Amniotic stem cell (primary cell): ENCODE results near the gene HSD3B1.

Experiments used
- DNase-seq: peaks from one replicate; lab custom pipeline; 2025; lab: John Stamatoyannopoulos, UW

The HSD3B1 gene

GRCh38 chr1:119506941-119507340 is at the start of gene HSD3B1:
Gene HSD3B1, plus strand, starts transcription at chr1:119507210. Its CDS starts 267 bp downstream, at chr1:119507477.
- no peak for DNase-seq

GRCh38 chr1:119462964-119463363 is 44.0 kb upstream of the HSD3B1 start:
- no peak for DNase-seq

DNA sequence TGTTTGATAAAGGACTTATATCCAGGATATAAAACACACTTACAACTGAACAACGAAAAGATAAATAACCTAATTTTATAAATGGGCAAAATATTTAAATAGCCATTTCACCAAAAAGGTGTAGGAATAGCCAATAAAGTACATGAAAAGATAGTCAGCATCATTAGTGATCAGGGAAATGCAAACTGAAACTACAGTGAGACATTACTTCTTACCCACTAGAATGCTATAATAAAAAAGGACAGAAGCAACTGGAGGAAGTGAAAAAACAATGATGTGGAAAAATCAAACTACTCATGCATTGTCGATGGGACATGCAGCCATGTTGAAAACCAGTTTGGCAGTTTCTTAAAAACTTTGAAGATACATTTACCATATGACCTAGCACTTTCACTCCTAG is 43.4 kb upstream of the HSD3B1 start:
- no peak for DNase-seq

DNA sequence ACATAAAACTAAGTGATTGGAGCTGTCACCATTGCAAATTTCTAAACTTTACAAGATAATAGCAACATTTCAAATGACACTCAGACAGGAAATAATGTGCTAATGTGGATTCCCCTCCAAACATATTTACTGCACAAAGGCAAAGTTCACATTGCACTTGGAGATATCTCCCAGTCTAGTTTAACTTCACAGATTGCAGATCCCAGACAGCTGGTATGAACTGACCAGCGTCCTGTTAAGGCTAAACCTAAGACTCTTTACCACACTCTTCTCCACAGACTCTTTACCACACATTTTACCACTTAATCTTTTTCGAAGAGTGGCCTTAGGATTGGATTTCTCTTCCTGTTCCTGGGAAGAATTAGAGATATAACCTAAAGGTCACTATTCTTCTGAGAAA is 40.6 kb upstream of the HSD3B1 start:
- no peak for DNase-seq

GRCh38 chr1:119467219-119467618 is 39.8 kb upstream of the HSD3B1 start:
- DNase-seq: no peak

GRCh38 chr1:119467857-119468668 is 38.9 kb upstream of the HSD3B1 start:
- DNase-seq: no peak

- no peak for DNase-seq
Observed at GRCh38 chr1:119469741-119470140, 37.3 kb upstream of the HSD3B1 start.

DNA sequence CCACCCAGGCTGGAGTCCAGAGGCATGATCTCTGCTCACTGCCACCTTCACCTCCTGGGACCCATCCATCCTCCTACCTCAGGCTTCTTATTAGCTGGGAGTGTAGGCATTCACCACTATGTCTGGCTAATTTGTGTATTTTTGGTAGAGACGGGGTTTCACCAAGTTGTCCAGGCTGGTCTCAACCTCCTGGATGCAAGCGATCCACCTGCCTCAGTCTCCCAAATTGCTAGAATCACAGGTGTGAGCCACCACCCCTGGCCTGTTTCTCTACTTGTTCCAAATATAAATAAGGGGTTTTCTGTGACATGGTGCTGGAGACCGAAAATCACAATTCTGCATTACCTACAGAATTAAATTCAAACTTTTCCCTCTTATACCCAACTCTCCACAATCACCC is 36.6 kb upstream of the HSD3B1 start:
- DNase-seq: no peak

DNA sequence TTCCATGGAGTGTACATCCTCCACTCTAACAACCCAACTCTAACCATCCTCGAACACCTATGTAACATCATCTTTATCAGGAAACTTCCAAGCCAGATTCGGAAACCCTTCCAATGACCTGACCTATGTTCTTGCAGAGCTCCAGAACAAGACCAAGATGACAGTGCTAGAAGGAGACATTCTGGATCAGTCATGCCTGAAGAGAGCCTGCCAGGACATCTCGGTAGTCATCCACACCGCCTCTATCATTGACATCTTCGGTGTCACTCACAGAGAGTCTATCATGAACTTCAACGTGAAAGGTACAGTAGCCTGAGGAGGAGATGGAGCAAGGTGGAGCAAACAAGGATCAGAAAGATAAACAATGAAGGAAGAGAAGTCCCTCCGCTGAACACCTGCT is 36.1 kb upstream of the HSD3B1 start:
- no peak for DNase-seq

DNA sequence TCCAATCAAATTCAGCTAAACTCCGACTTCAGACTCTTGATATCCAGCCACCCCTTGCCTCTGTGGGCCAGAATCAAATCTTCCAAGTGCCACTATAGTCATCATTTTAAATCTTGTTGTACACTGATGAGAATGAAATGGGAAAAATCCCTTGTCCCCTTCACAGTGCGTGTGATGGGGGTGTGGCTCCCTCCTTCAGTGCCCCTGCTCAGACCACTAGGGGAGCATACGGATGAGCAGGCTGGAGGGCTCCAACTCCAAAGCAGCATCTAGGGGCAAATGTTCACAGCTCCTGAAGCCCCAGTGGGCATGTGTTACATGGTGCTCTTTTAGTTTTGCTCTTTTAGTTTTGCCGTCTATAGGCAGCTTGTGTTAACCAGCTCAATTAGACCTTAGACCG is 35.4 kb upstream of the HSD3B1 start:
- DNase-seq: no peak

GRCh38 chr1:119472080-119472818 is 34.8 kb upstream of the HSD3B1 start:
- DNase-seq: no peak

- no peak for DNase-seq
Observed at GRCh38 chr1:119472819-119473175, 34.2 kb upstream of the HSD3B1 start.

GRCh38 chr1:119475866-119476439 is 31.1 kb upstream of the HSD3B1 start:
- no peak for DNase-seq

- no peak for DNase-seq
Observed at GRCh38 chr1:119477710-119478109, 29.3 kb upstream of the HSD3B1 start.

- DNase-seq: no peak
Observed at GRCh38 chr1:119480175-119480574, 26.8 kb upstream of the HSD3B1 start.

DNA sequence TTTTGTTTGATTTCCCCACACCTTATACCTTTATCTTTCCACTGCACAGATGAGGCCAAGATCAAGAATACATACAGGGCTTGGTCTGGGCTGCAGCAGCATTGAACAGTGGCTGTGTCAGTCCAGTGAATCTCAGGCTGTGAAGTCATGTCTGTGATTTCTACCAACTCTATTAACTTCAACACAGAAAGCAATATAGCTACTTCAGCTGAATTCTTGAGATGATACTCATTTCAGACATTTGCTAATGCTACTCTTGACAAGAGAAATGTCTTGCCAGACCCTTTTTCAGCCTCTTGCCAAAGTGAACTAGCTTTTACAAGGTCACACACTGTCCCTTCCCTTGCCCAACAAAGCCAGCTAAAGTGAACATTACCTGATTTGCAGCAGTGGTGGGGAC is 25.1 kb upstream of the HSD3B1 start:
- no peak for DNase-seq

- no peak for DNase-seq
Observed at GRCh38 chr1:119482517-119483425, 24.2 kb upstream of the HSD3B1 start.

DNA sequence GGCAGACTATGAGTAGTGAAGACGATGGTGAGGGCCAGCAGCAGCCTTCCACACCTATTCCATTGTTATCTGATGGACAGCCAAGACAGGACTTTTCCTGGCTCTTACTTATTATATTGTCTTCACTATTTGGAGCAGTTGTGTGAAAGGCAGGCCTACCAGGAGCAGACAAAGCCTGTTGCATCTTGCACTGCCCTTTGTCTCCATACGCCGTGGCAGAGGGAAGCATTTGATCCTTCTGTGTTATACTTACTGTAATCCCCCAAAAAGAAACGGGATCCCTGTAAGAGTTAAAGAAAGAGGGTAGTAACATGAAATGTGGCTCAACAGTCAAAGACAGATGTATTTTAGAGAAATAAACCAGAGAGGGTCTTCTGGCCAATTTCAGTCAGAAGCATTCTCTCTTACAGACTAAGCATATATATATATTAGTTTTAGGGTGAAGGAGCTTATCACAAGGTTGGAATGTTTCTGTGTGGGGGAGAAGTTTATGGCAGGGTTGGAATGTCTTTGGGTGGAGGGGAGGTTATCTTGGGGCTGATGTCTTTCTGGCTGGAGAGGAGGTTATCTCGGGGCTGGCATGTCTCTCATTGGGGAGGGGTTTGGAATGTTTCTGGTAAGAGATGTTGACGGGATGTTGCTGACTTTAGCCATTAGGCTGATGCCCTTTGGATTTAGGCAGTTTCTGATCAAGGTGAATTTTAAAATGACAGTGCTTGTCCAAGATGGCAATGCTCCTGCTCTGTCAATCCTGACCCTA is 23.4 kb upstream of the HSD3B1 start:
- DNase-seq: no peak

- no peak for DNase-seq
Observed at GRCh38 chr1:119485201-119485600, 21.8 kb upstream of the HSD3B1 start.

DNA sequence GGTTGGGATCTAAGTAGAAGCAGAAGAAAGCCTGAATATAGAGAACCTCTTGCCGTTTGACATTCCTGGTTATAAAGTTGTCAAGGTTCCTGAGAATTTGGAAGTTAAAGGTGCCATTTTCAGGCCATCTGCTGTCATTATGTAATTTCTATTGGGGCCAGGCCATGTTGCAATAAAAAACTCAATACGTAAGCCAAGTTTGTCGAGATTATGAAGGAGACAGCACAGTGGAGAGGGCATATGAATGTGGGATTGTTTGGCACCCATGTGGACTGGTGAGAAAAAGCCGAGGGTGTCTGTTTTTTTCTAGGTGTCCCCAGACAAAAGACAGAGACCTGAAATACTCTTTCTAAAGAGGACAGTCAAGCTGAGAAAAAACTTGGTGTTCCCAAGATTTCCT is 18.8 kb upstream of the HSD3B1 start:
- DNase-seq: no peak

GRCh38 chr1:119489201-119489600 is 17.8 kb upstream of the HSD3B1 start:
- no peak for DNase-seq
